Smooth muscle cell (in vitro differentiated cells): ENCODE results near the gene PGLYRP2. TPM values are rescaled to one million over a fixed set of nuclear protein-coding genes. Genes with fewer than 3 reads are reported as not detected.

Experiments
- DNase-seq: peaks from one replicate; lab custom pipeline; 2025; ENCODE audit not compliant: unreplicated experiment; lab: John Stamatoyannopoulos, UW
- H2AFZ ChIP-seq: fragments of 200-600 bp; sonication (generic); 2 replicates; pipeline ENCODE4 v1.6.0; 2016; ENCODE audit warnings: antibody characterized with exemption, low read depth, mild to moderate bottlenecking
- H3F3A ChIP-seq: fragments of 200-600 bp; sonication (generic); 2 replicates; pipeline ENCODE4 v1.6.0; 2017; ENCODE audit warnings: antibody characterized with exemption, low read depth
- H3K27ac ChIP-seq: fragments of 200-600 bp; sonication (generic); 2 replicates; pipeline ENCODE4 v1.5.1; 2016; ENCODE audit warnings: low read depth, mild to moderate bottlenecking
- H3K27me3 ChIP-seq: fragments of 200-600 bp; sonication (generic); 2 replicates; pipeline ENCODE4 v1.6.1; 2016; ENCODE audit warnings: low read depth, mild to moderate bottlenecking
- H3K36me3 ChIP-seq: fragments of 200-600 bp; sonication (generic); 2 replicates; pipeline ENCODE4 v1.5.1; 2016; ENCODE audit warnings: low read depth
- H3K4me1 ChIP-seq: fragments of 200-600 bp; sonication (generic); 2 replicates; pipeline ENCODE4 v1.5.1; 2016; ENCODE audit warnings: low read depth
- H3K4me2 ChIP-seq: fragments of 200-600 bp; sonication (generic); 2 replicates; pipeline ENCODE4 v1.6.0; 2016; ENCODE audit warnings: mild to moderate bottlenecking
- H3K4me3 ChIP-seq: fragments of 200-600 bp; sonication (generic); 2 replicates; pipeline ENCODE4 v1.5.1; 2016; ENCODE audit warnings: mild to moderate bottlenecking
- H3K79me2 ChIP-seq: fragments of 200-600 bp; sonication (generic); 2 replicates; pipeline ENCODE4 v1.6.0; 2016; ENCODE audit warnings: low read depth, mild to moderate bottlenecking
- H3K9ac ChIP-seq: fragments of 200-600 bp; sonication (generic); 2 replicates; pipeline ENCODE4 v1.6.0; 2016; ENCODE audit warnings: low read depth
- H3K9me3 ChIP-seq: fragments of 200-600 bp; sonication (generic); replicated peaks from 2 replicates; pipeline ENCODE4 v1.5.1; 2016; ENCODE audit warnings: low read depth
- H4K20me1 ChIP-seq: fragments of 200-600 bp; sonication (generic); 2 replicates; pipeline ENCODE4 v1.6.0; 2016; ENCODE audit warnings: low read depth
- WGBS: methylation state at CpG from one replicate; pipeline ENCODE4 v1.1.7; 2016; ENCODE audit warnings: low lambda C conversion rate; 5-methylcytosine and 5-hydroxymethylcytosine counted together
- polyA plus RNA-seq: library from polyadenylated mRNA; unstranded; fragments of >200 nt; fragmentation: Nextera tagmentation; extraction: Ambion mirVana; gene quantifications from 2 replicates; pipeline ENCODE4 v1.2.1, GENCODE V29; 2016
- total RNA-seq: library from RNA; depleted of rRNA; stranded (reverse); fragments of >200 nt; gene quantifications from 2 replicates; pipeline ENCODE4 v1.2.3, GENCODE V29; 2014
- TF ChIP-seq, protein P1 (sequence below): fragments of 200-600 bp; sonication (generic); IDR thresholded peaks from 2 replicates; pipeline ENCODE4 v1.5.1; 2017; ENCODE audit warnings: borderline replicate concordance, mild to moderate bottlenecking, antibody characterized with exemption; ENCODE audit not compliant: insufficient read depth, poor library complexity, severe bottlenecking

Gene PGLYRP2
- total and polyA plus RNA-seq, 2 experiments from 2014 or later = not detected

DNA sequence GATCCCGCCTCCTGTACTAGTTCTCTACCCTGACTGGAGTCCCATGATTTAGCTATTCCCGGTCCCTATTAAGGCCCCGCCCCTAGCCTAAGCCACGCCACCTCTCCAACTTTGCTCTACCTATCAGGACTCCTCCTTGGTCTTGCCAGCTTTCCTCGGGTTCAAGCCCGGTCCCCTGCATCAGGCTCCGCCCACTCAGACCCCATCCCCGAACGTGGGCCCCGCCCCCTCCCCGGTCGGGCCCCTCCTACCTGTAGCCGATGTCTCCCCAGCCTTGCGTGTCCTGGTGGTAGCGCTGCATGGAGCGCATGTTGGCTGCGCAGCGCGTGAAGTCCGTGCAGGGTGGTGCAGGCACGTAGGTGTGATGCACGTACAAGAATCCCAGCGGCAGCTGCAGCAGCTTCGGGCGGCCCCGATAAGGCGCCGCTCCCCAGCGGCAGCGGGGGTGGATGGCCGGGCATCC is 7.6 kb downstream of the PGLYRP2 start:
- Histone ChIP-seq H3K36me3 (no peaks in the 10 kb centered on the region), H3K4me3 (no peak overlapping the region), H3K9me3 (no peaks in the 10 kb centered on the region), H3K27me3 (peaks cover 21% of the 10 kb centered on the region), H3K79me2 (no peaks in the 10 kb centered on the region), H3K27ac (no peak overlapping the region), H3K9ac (no peak overlapping the region), H3K4me2 (no peak overlapping the region), H4K20me1 (no peaks in the 10 kb centered on the region), H2AFZ (no peak overlapping the region), H3F3A (no peaks in the 10 kb centered on the region), H3K4me1 (no peaks in the 10 kb centered on the region)
- TF ChIP-seq, protein P1, sequence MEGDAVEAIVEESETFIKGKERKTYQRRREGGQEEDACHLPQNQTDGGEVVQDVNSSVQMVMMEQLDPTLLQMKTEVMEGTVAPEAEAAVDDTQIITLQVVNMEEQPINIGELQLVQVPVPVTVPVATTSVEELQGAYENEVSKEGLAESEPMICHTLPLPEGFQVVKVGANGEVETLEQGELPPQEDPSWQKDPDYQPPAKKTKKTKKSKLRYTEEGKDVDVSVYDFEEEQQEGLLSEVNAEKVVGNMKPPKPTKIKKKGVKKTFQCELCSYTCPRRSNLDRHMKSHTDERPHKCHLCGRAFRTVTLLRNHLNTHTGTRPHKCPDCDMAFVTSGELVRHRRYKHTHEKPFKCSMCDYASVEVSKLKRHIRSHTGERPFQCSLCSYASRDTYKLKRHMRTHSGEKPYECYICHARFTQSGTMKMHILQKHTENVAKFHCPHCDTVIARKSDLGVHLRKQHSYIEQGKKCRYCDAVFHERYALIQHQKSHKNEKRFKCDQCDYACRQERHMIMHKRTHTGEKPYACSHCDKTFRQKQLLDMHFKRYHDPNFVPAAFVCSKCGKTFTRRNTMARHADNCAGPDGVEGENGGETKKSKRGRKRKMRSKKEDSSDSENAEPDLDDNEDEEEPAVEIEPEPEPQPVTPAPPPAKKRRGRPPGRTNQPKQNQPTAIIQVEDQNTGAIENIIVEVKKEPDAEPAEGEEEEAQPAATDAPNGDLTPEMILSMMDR = no peak
- WGBS = 85% methylated on average over 30 of the region's 31 CpGs
- no peak for DNase-seq

DNA sequence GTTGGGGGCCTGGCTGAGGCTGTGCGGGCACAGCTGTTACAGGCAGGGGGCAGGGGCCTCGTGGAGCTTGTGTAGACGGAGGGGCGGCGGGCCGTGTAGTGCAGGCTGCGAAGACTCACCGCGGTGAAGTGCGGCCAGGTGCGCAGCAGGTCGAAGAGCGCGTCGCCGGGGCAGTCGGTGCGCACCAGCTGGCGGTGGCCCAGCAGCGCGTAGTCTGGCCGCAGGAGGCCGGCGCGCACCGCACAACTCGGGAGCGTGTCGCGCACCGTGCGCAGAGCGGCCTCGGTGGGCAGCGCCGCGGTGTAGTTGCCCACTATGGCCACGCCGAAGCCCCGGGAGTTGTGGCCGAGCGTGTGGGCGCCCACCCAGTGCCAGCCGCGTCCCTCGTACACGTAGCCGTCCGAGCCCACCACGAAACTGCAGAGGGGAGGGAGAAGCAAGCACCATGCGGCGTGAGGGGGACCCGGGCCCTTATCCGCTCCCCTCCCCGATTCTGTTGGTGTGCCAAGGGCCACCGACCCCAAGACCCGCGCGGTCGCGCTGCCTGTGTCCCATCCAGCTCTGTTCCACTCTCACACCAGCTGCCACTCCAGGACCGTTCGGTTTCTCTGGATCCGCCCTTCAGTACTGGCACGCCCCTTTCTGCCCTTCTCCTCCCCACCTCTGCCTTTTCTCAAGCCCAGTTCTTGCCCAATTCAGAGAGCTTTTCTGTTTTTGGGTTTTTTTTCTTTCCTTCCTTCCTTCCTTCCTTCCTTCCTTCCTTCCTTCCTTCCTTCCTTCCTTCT is 9.6 kb downstream of the PGLYRP2 start:
- Histone ChIP-seq H2AFZ (no peak overlapping the region), H3F3A (no peaks in the 10 kb centered on the region), H3K36me3 (no peaks in the 10 kb centered on the region), H3K9me3 (no peaks in the 10 kb centered on the region), H3K4me2 (no peak overlapping the region), H3K9ac (no peak overlapping the region), H3K4me3 (no peak overlapping the region), H3K27ac (no peak overlapping the region), H3K27me3 (peaks cover 27% of the 10 kb centered on the region), H3K4me1 (no peaks in the 10 kb centered on the region), H4K20me1 (no peaks in the 10 kb centered on the region), H3K79me2 (no peaks in the 10 kb centered on the region)
- WGBS = 12% methylated on average over 46 of the region's 65 CpGs
- TF ChIP-seq, protein P1 = no peak
- no peak for DNase-seq

DNA sequence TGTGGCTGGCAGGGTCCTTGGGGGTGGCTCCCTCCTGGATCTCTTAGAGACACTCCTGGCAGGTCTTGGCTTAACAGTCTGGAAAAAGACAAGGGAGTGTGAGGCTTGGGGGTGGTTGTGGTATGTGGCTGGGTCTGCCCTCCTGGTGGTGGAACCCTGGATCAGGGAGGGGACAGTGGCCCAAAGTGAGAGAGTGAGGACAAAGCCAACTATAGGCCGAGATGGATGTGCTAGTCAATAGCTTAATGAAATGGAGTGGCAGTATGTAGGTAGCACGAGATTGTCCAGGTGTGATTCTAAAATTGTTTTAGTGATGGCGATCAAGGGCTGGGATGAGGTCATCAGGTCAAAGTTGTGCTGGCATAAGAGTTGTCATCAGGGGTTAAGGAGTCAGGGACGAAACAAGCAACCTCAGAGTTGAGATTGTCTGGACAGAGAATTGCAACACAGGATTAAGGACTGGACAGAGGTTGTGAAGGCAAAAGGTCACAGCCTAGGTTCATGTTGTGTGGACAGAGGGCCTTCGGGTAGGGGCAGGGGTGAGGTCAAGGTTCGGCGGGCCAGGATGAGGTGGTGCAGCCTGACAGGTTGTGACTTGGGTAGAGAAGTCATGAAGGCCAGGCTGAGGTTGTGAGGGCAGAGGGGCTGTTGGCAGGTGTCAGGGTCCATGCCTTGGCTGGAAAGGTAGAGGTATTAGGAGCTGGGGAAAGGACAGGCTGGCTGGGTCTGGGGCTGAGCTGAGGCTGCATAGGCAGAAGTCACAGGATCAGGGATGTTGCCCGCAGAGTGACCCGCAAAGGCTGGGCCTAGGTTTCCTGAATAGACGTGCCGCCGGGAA is 10.4 kb downstream of the PGLYRP2 start:
- H3K4me3 ChIP-seq = no peak overlapping the region
- WGBS = 68% methylated on average over 12 of the region's 12 CpGs
- no peak for DNase-seq
- H3K9me3 ChIP-seq = no peaks in the 10 kb centered on the region
- H3K79me2 ChIP-seq = no peaks in the 10 kb centered on the region
- H3K27ac ChIP-seq = no peak overlapping the region
- H3K27me3 ChIP-seq = peaks cover 31% of the 10 kb centered on the region
- no peaks in the 10 kb centered on the region for H3K4me1 ChIP-seq
- H3K9ac ChIP-seq = no peak overlapping the region
- no peaks in the 10 kb centered on the region for H4K20me1 ChIP-seq
- H3F3A ChIP-seq = no peaks in the 10 kb centered on the region
- no peak overlapping the region for H3K4me2 ChIP-seq
- H2AFZ ChIP-seq = no peak overlapping the region
- no peaks in the 10 kb centered on the region for H3K36me3 ChIP-seq
- TF ChIP-seq, protein P1 = no peak
